K562 (cell line): Measurements from ENCODE around the gene BAHD1. TPM values are rescaled to one million over a fixed set of nuclear protein-coding genes. Genes with fewer than 3 reads are reported as not detected.

Experiments used
- ARID2 ChIP-seq: fragments of 450-650 bp; IDR thresholded peaks from 2 replicates; pipeline ENCODE4 v1.6.1; 2017; ENCODE audit warnings: antibody characterized with exemption, mild to moderate bottlenecking
- BACH1 ChIP-seq: fragments of 200-800 bp; sonication (Bioruptor generic); IDR thresholded peaks from 2 replicates; pipeline ENCODE4 v1.6.1; 2016; ENCODE audit warnings: missing genetic modification characterization, missing compliant biosample characterization
- BCL6 ChIP-seq: fragments of 250-450 bp; sonication (Bioruptor Pico); IDR thresholded peaks from 2 replicates; pipeline ENCODE4 v1.4.0; 2020
- CREM ChIP-seq: IDR thresholded peaks from 2 replicates; pipeline ENCODE4 v1.6.1; 2014; ENCODE audit warnings: antibody characterized with exemption, low read depth
- MAZ ChIP-seq, 2 experiments: fragments of 450-650 bp in 1 of 2; sonication (generic) in 1 of 2; formaldehyde crosslinking; IDR thresholded peaks in 1 of 2; conservative IDR thresholded peaks in 1 of 2; 2 replicates each; pipeline versions ENCODE4 v1.4.0 to v1.5.0; 2020; ENCODE audit warnings: mild to moderate bottlenecking in 1 of 2, missing genetic modification reagents in 1 of 2
- POU5F1 ChIP-seq: fragments of 150-350 bp; IDR thresholded peaks from 2 replicates; pipeline ENCODE4 v1.6.1; 2014; ENCODE audit warnings: borderline replicate concordance, low read length, low read depth, mild to moderate bottlenecking; ENCODE audit not compliant: partially characterized antibody
- RAD21 ChIP-seq, 2 experiments: fragments of 250-450 bp in 1 of 2; fragments of 450-650 bp in 1 of 2; sonication (Bioruptor Pico) in 1 of 2; formaldehyde crosslinking in 1 of 2; IDR thresholded peaks in 1 of 2; conservative IDR thresholded peaks in 1 of 2; 2 replicates each; pipeline versions ENCODE4 v1.4.0 to v1.8.0; 2020 to 2022; ENCODE audit warnings: mild to moderate bottlenecking in 2 of 2, moderate library complexity in 1 of 2
- ZBTB33 ChIP-seq: sonication (generic); formaldehyde crosslinking; IDR thresholded peaks from 2 replicates; pipeline ENCODE4 v1.8.1; 2023; ENCODE audit warnings: mild to moderate bottlenecking, missing genetic modification reagents
- ZNF263 ChIP-seq: sonication (generic); formaldehyde crosslinking; IDR thresholded peaks from 2 replicates; pipeline ENCODE4 v1.8.0; 2022; ENCODE audit warnings: mild to moderate bottlenecking, missing genetic modification reagents, borderline replicate concordance
- ZNF589 ChIP-seq: fragments of 200-800 bp; sonication (Bioruptor generic); IDR thresholded peaks from 2 replicates; pipeline ENCODE4 v1.6.1; 2016; ENCODE audit warnings: low read depth, missing genetic modification characterization, missing compliant biosample characterization
- polyA plus RNA-seq, 8 experiments: library from polyadenylated mRNA; depleted of rRNA in 4 of 8; stranded (reverse) in 5 of 8; unstranded in 3 of 8; fragments of >200 nt; fragmentation: Nextera tagmentation in 2 of 8; fragmentation: Illumina TruSeq in 1 of 8; extraction: Ambion mirVana in 2 of 8; extraction: Trizol in 1 of 8; gene quantifications; 2 replicates each; pipeline versions ENCODE4 v1.2.1 to v1.2.3, GENCODE V29; 2011 to 2014; ENCODE audit warnings: inconsistent platforms in 1 of 8, missing spikeins in 1 of 8
- total RNA-seq, 7 experiments: library from RNA; depleted of rRNA in 6 of 7; stranded (reverse); fragments of >200 nt in 6 of 7; fragmentation: Illumina TruSeq in 2 of 7; extraction: Trizol in 2 of 7; gene quantifications; 2 replicates each; pipeline versions ENCODE4 v1.2.1 to v1.2.3, GENCODE V29; 2011 to 2021; ENCODE audit warnings: low replicate concordance in 1 of 7
- TF ChIP-seq, protein P1 (sequence below): IDR thresholded peaks from 2 replicates; pipeline ENCODE4 v1.6.1; 2016; ENCODE audit warnings: missing genetic modification characterization, missing compliant biosample characterization
- TF ChIP-seq, protein P2 (sequence below): sonication (generic); formaldehyde crosslinking; IDR thresholded peaks from 2 replicates; pipeline ENCODE4 v1.8.0; 2022; ENCODE audit warnings: mild to moderate bottlenecking, missing genetic modification reagents
- TF ChIP-seq, protein P3 (sequence below): conservative IDR thresholded peaks from 2 replicates; pipeline ENCODE4 v1.6.1; 2011; ENCODE audit warnings: low read depth, mild to moderate bottlenecking, low read length; ENCODE audit not compliant: control insufficient read depth

Gene BAHD1
- total and polyA plus RNA-seq, 9 of the 15 experiments (the other 6 are each of a cell fraction or from before 2014, with no cell fraction given): 0.55 to 38.5 (median 11.5) TPM

DNA sequence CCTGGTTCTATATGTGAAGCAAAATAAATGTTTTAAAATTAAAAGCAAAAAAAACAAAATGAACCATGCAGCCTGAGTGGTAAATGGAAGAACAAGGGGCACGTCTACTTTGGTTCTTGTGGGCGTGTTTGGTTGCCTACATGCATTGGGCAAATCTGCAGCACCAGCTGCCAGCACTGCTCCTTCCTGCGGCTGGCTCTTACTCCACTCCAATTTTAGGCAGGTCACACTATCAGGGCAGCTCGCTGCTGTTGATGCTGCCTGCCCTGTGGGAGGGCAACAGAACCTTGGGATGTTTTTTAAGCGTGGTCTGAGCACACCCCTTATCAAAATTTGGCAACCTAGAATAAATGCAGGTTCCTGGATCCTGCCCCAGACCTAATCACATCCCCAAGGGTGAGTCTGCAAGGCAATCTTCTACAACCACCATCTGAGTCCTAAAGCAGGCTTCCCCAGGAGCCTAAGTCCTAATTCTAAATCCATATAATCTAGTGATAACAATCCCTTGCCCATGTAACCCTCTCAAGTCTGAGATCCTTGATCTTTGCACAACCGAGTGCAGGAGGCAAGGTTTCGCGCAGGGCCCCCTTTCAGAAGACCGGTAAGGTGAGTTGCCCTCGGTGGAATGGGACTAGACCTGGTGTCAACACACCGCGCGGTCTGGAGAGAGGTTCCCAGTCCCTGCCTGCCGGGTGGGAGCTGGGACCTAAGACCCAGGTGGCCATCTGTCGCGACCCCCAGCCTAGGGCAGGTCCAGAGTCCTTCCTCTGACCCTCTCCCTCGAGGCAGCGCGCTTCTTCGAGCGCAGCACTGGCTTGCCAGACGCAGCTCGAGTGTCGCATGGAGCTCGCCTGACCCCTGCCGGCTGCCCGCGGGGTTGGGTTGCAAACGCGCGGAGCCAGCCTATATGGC, 19.3 kb upstream of the BAHD1 start (continued):
- TF ChIP-seq MAZ (CRISPR knock-in tag; conservative IDR thresholded peaks at IDR 0.05 in 1 of 2, IDR thresholded peaks at IDR 0.05 in 1 of 2): peak in 1 of 2 experiments; percentile 68; a peak in 2 of 4 replicates
- TF ChIP-seq BACH1 (tag): no peak
- TF ChIP-seq POU5F1: no peak
- TF ChIP-seq, protein P1, sequence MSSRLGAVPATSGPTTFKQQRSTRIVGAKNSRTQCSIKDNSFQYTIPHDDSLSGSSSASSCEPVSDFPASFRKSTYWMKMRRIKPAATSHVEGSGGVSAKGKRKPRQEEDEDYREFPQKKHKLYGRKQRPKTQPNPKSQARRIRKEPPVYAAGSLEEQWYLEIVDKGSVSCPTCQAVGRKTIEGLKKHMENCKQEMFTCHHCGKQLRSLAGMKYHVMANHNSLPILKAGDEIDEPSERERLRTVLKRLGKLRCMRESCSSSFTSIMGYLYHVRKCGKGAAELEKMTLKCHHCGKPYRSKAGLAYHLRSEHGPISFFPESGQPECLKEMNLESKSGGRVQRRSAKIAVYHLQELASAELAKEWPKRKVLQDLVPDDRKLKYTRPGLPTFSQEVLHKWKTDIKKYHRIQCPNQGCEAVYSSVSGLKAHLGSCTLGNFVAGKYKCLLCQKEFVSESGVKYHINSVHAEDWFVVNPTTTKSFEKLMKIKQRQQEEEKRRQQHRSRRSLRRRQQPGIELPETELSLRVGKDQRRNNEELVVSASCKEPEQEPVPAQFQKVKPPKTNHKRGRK (tag): no peak
- TF ChIP-seq ZBTB33 (CRISPR knock-in tag): peak; percentile 79; the same call in 1 of the 2 replicates
- TF ChIP-seq, protein P2, sequence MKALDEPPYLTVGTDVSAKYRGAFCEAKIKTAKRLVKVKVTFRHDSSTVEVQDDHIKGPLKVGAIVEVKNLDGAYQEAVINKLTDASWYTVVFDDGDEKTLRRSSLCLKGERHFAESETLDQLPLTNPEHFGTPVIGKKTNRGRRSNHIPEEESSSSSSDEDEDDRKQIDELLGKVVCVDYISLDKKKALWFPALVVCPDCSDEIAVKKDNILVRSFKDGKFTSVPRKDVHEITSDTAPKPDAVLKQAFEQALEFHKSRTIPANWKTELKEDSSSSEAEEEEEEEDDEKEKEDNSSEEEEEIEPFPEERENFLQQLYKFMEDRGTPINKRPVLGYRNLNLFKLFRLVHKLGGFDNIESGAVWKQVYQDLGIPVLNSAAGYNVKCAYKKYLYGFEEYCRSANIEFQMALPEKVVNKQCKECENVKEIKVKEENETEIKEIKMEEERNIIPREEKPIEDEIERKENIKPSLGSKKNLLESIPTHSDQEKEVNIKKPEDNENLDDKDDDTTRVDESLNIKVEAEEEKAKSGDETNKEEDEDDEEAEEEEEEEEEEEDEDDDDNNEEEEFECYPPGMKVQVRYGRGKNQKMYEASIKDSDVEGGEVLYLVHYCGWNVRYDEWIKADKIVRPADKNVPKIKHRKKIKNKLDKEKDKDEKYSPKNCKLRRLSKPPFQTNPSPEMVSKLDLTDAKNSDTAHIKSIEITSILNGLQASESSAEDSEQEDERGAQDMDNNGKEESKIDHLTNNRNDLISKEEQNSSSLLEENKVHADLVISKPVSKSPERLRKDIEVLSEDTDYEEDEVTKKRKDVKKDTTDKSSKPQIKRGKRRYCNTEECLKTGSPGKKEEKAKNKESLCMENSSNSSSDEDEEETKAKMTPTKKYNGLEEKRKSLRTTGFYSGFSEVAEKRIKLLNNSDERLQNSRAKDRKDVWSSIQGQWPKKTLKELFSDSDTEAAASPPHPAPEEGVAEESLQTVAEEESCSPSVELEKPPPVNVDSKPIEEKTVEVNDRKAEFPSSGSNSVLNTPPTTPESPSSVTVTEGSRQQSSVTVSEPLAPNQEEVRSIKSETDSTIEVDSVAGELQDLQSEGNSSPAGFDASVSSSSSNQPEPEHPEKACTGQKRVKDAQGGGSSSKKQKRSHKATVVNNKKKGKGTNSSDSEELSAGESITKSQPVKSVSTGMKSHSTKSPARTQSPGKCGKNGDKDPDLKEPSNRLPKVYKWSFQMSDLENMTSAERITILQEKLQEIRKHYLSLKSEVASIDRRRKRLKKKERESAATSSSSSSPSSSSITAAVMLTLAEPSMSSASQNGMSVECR: peak; percentile 7; the same call in 1 of the 2 replicates
- peak; percentile 61 for TF ChIP-seq CREM
- TF ChIP-seq ZNF263 (CRISPR knock-in tag): peak; percentile 46; the same call in 1 of the 2 replicates
- TF ChIP-seq BCL6 (CRISPR knock-in tag): no peak
- peak; percentile 90 for TF ChIP-seq ARID2
- no peak for TF ChIP-seq ZNF589 (CRISPR knock-in tag)
- TF ChIP-seq RAD21 (CRISPR knock-in tag; conservative IDR thresholded peaks at IDR 0.05 in 1 of 2, IDR thresholded peaks at IDR 0.05 in 1 of 2): peak; percentile 91 to 95
- TF ChIP-seq, protein P3, sequence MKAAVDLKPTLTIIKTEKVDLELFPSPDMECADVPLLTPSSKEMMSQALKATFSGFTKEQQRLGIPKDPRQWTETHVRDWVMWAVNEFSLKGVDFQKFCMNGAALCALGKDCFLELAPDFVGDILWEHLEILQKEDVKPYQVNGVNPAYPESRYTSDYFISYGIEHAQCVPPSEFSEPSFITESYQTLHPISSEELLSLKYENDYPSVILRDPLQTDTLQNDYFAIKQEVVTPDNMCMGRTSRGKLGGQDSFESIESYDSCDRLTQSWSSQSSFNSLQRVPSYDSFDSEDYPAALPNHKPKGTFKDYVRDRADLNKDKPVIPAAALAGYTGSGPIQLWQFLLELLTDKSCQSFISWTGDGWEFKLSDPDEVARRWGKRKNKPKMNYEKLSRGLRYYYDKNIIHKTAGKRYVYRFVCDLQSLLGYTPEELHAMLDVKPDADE: no peak
